H1 (cell line): ENCODE results near the gene ZNF490. TPM values are rescaled to one million over a fixed set of nuclear protein-coding genes. Genes with fewer than 3 reads are reported as not detected.

Experiments used
- CTCF ChIA-PET: fragments of 300-600 bp; sonication (Branson Sonifier 250); formaldehyde crosslinking; loops from one replicate; lab custom pipeline; 2021; ENCODE audit not compliant: partially characterized antibody; lab: Charles Lee
- POLR2A ChIA-PET: fragments of 300-600 bp; sonication (Branson Sonifier 250); formaldehyde crosslinking; loops from one replicate; lab custom pipeline; 2021; ENCODE audit warnings: inconsistent platforms; ENCODE audit not compliant: partially characterized antibody; lab: Charles Lee
- DNase-seq, 2 experiments: peaks; one replicate each; pipeline versions ENCODE4 v3.0.0 to v3.0.0-alpha.2; 2010 to 2022; ENCODE audit warnings: low spot score in 2 of 2, low read depth in 1 of 2, mixed read lengths in 1 of 2
- FAIRE-seq: peaks from 2 replicates; lab custom pipeline; 2011; peaks lifted over from hg19 to GRCh38; lab: Jason Lieb, UNC
- H2AFZ ChIP-seq: 2 replicates; pipeline ENCODE4 v1.8.1; 2012; ENCODE audit warnings: low read length, inconsistent platforms
- H2AK5ac ChIP-seq: 2 replicates; pipeline ENCODE4 v1.6.1; 2013; ENCODE audit warnings: low read depth, low read length
- H2BK120ac ChIP-seq: replicated peaks from 2 replicates; pipeline ENCODE3; 2013; ENCODE audit warnings: low read depth, low read length, inconsistent platforms
- H2BK12ac ChIP-seq: 2 replicates; pipeline ENCODE4 v1.6.1; 2013; ENCODE audit warnings: low read depth, low read length
- H2BK15ac ChIP-seq: 2 replicates; pipeline ENCODE4 v1.6.1; 2013; ENCODE audit warnings: low read length
- H2BK20ac ChIP-seq: 2 replicates; pipeline ENCODE4 v1.6.1; 2013; ENCODE audit warnings: low read length
- H2BK5ac ChIP-seq: 2 replicates; pipeline ENCODE4 v1.6.1; 2013; ENCODE audit warnings: low read depth, low read length
- H3K14ac ChIP-seq: 2 replicates; pipeline ENCODE4 v1.6.1; 2013; ENCODE audit warnings: inconsistent platforms; ENCODE audit not compliant: insufficient read length
- H3K18ac ChIP-seq: 2 replicates; pipeline ENCODE4 v1.6.1; 2013; ENCODE audit warnings: low read length; ENCODE audit errors: extremely low read depth
- H3K23ac ChIP-seq: 2 replicates; pipeline ENCODE4 v1.6.1; 2013; ENCODE audit warnings: inconsistent platforms; ENCODE audit not compliant: insufficient read length
- H3K23me2 ChIP-seq: 2 replicates; pipeline ENCODE4 v1.6.1; 2013; ENCODE audit warnings: low read depth, low read length
- H3K27ac ChIP-seq: 2 replicates; pipeline ENCODE4 v1.6.1; 2011; ENCODE audit warnings: low read depth, low read length, inconsistent platforms
- H3K27me3 ChIP-seq, 4 experiments: replicated peaks in 1 of 4; 1 replicate in 1 of 4; 2 replicates in 3 of 4; pipeline versions ENCODE4 v1.6.1 to v1.8.1; 2011 to 2013; ENCODE audit warnings: low read length in 3 of 4, mild to moderate bottlenecking in 3 of 4, inconsistent platforms in 2 of 4, mixed read lengths in 2 of 4, moderate library complexity in 1 of 4; ENCODE audit not compliant: control insufficient read depth in 3 of 4, insufficient read depth in 3 of 4; ENCODE audit errors: extremely low read depth in 1 of 4
- H3K36me3 ChIP-seq, 4 experiments: 2 replicates each; pipeline versions ENCODE4 v1.6.1 to v1.8.1; 2011 to 2013; ENCODE audit warnings: mild to moderate bottlenecking in 4 of 4, low read length in 3 of 4, moderate library complexity in 2 of 4, control low read depth in 1 of 4, inconsistent platforms in 1 of 4; ENCODE audit not compliant: insufficient read depth in 4 of 4, control insufficient read depth in 2 of 4
- H3K4ac ChIP-seq: replicated peaks from 2 replicates; pipeline ENCODE3; 2013; ENCODE audit warnings: low read length, low read depth, mixed read lengths, inconsistent platforms; ENCODE audit not compliant: insufficient read length
- H3K4me1 ChIP-seq, 4 experiments: replicated peaks in 1 of 4; 1 replicate in 1 of 4; 2 replicates in 3 of 4; pipeline versions ENCODE4 v1.6.1 to v1.8.1; 2011 to 2013; ENCODE audit warnings: low read length in 3 of 4, inconsistent platforms in 2 of 4, mixed read lengths in 1 of 4; ENCODE audit not compliant: insufficient read depth in 4 of 4, control insufficient read depth in 3 of 4
- H3K4me2 ChIP-seq, 2 experiments: 2 replicates each; pipeline versions ENCODE4 v1.6.1 to v1.8.1; 2011 to 2013; ENCODE audit warnings: low read depth in 2 of 2, low read length in 2 of 2, control low read depth in 1 of 2, inconsistent platforms in 1 of 2, mild to moderate bottlenecking in 1 of 2; ENCODE audit not compliant: insufficient read depth in 1 of 2
- H3K4me3 ChIP-seq, 4 experiments: fragments of 200-600, 300-600 bp in 1 of 4; sonication (generic), shearing (Covaris generic), sonication (Bioruptor Twin) in 1 of 4; 2 replicates each; pipeline versions ENCODE4 v1.5.1 to v1.8.1; 2011 to 2016; ENCODE audit warnings: low read length in 4 of 4, low read depth in 3 of 4, control low read depth in 2 of 4, inconsistent platforms in 2 of 4, mild to moderate bottlenecking in 2 of 4, mixed read lengths in 1 of 4, moderate library complexity in 1 of 4; ENCODE audit not compliant: insufficient read depth in 2 of 4; ENCODE audit errors: extremely low read depth in 1 of 4
- H3K56ac ChIP-seq: replicated peaks from 2 replicates; pipeline ENCODE3; 2013; ENCODE audit warnings: low read depth, mild to moderate bottlenecking, mixed read lengths, low read length, inconsistent platforms; ENCODE audit not compliant: insufficient read length
- H3K79me1 ChIP-seq: 2 replicates; pipeline ENCODE4 v1.6.1; 2013; ENCODE audit warnings: low read depth, low read length, control low read depth
- H3K79me2 ChIP-seq, 2 experiments: 2 replicates each; pipeline versions ENCODE4 v1.6.1 to v1.8.1; 2012 to 2013; ENCODE audit warnings: low read length in 2 of 2, mild to moderate bottlenecking in 2 of 2, inconsistent platforms in 1 of 2; ENCODE audit not compliant: insufficient read depth in 2 of 2, control insufficient read depth in 1 of 2
- H3K9ac ChIP-seq, 4 experiments: replicated peaks in 1 of 4; 1 replicate in 1 of 4; 2 replicates in 3 of 4; pipeline versions ENCODE4 v1.6.1 to v1.8.1; 2011 to 2013; ENCODE audit warnings: low read depth in 3 of 4, low read length in 3 of 4, control low read depth in 2 of 4, mild to moderate bottlenecking in 2 of 4, moderate library complexity in 2 of 4, inconsistent platforms in 1 of 4; ENCODE audit errors: extremely low read depth in 1 of 4
- H3K9me3 ChIP-seq, 2 experiments: 2 replicates each; pipeline versions ENCODE4 v1.6.1 to v1.8.1; 2012 to 2013; ENCODE audit warnings: mild to moderate bottlenecking in 2 of 2, moderate library complexity in 2 of 2, control low read depth in 1 of 2, inconsistent platforms in 1 of 2, low read depth in 1 of 2, low read length in 1 of 2, mixed read lengths in 1 of 2; ENCODE audit not compliant: insufficient read depth in 2 of 2
- H4K20me1 ChIP-seq, 2 experiments: replicated peaks in 1 of 2; 2 replicates each; pipeline versions ENCODE3 to v1.8.1; 2011 to 2013; ENCODE audit warnings: inconsistent platforms in 2 of 2, low read length in 2 of 2, mild to moderate bottlenecking in 1 of 2; ENCODE audit not compliant: insufficient read depth in 2 of 2, control insufficient read depth in 1 of 2
- H4K5ac ChIP-seq: 2 replicates; pipeline ENCODE4 v1.6.1; 2013; ENCODE audit warnings: low read length, low read depth, mixed read lengths, inconsistent platforms; ENCODE audit not compliant: insufficient read length
- H4K8ac ChIP-seq: 2 replicates; pipeline ENCODE4 v1.8.0; 2013; ENCODE audit warnings: mild to moderate bottlenecking, moderate library complexity, low read length, inconsistent platforms; ENCODE audit not compliant: insufficient read depth; ENCODE audit errors: extremely low read depth
- H4K91ac ChIP-seq: replicated peaks from 2 replicates; pipeline ENCODE3; 2013; ENCODE audit warnings: low read length, mixed read lengths, inconsistent platforms; ENCODE audit not compliant: insufficient read length
- WGBS, 2 experiments: shearing (Covaris generic) in 1 of 2; methylation state at CpG; one replicate each; pipeline versions ENCODE4 v1.1.6 to v1.1.7; 2013 to 2015; ENCODE audit warnings: low lambda C conversion rate in 2 of 2, mixed read lengths in 2 of 2, inconsistent platforms in 1 of 2, low coverage in 1 of 2, missing lambda C conversion rate in 1 of 2; ENCODE audit not compliant: insufficient replicate concordance in 2 of 2, insufficient coverage in 1 of 2, insufficient read length in 1 of 2; ENCODE audit errors: extremely low coverage in 1 of 2, missing lambda C conversion rate in 1 of 2; 5-methylcytosine and 5-hydroxymethylcytosine counted together
- polyA plus RNA-seq, 7 experiments: library from polyadenylated mRNA; depleted of rRNA in 3 of 7; stranded (reverse) in 5 of 7; unstranded in 2 of 7; fragments of >200 nt in 5 of 7; fragments of 200-250 nt in 2 of 7; gene quantifications; 1 replicate in 5 of 7; 2 replicates in 1 of 7; 4 replicates in 1 of 7; pipeline versions ENCODE4 v1.2.1 to v1.2.3, GENCODE V29; 2011 to 2013; ENCODE audit warnings: missing spikeins in 2 of 7, mixed read lengths in 2 of 7
- total RNA-seq: library from RNA; stranded (reverse); fragmentation: NEBNext Ultra II Directional; extraction: Animal tissue kit (Norgen Biotek cat#: 25700); gene quantifications from 2 replicates; pipeline ENCODE4 v1.2.1, GENCODE V29; 2021

ZNF490 gene
- total and polyA plus RNA-seq, 2 of the 8 experiments (the other 6 are each of a cell fraction or from before 2014, with no cell fraction given): 1.7 to 9.0 TPM

DNA sequence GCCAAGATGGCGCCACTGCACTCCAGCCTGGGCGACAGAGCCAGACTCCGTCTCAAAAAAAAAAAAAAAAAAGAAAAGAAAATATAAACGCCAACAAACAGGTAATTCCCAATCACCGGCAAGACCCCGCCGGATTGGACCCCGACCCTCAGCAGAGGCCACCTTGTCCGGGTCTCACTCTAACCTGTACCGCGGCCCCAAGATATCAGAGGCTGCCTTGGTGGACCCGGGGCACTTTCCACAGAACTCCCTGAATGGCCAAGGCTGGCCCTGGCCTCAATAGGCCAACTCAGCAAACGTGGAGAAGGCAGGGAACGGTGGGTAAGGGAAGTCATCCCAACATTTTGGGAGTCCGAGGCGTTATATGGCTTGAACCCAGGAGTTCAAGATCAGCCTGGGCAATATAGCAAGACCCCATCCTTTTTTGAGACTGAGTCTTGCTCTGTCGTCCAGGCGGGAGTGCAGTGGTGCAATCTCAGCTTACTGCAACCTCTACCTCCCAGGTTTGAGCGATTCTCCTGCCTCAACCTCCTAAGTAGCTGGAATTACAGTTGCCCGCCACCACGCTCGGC, 28.1 kb upstream of the ZNF490 start:
- H3K14ac ChIP-seq: no peak overlapping the region
- CTCF ChIA-PET: interaction anchor here (0.6 to 2.5 kb wide), 5 partner anchors 8 to 157 kb away, joined by 3 to 14 read pairs (median 6); partner anchors contain the start of genes ZNF490 and ZNF791
- no peaks in the 10 kb centered on the region for H3K36me3 ChIP-seq

More for the DNA sequence above, 28.1 kb upstream of the ZNF490 start:
- Histone ChIP-seq H2BK15ac (no peak overlapping the region), H2BK120ac (no peak overlapping the region), H3K23me2 (peaks cover 1% of the 10 kb centered on the region; the same call in 1 of the 2 replicates), H2AK5ac (no peak overlapping the region), H3K79me2 (no peaks in the 10 kb centered on the region), H3K27ac (no peak overlapping the region), H3K4me2 (no peak overlapping the region), H3K9me3 (no peaks in the 10 kb centered on the region), H3K27me3 (no peaks in the 10 kb centered on the region), H3K56ac (no peak overlapping the region), H4K5ac (no peak overlapping the region), H3K4me3 (no peak overlapping the region), H4K8ac (no peak overlapping the region), H3K4me1 (no peaks in the 10 kb centered on the region; a peak in 2 of 7 replicates), H3K23ac (no peak overlapping the region), H2BK20ac (no peak overlapping the region), H3K79me1 (no peaks in the 10 kb centered on the region), H4K91ac (no peak overlapping the region), H3K4ac (no peak overlapping the region), H4K20me1 (no peaks in the 10 kb centered on the region), H3K9ac (no peak overlapping the region), H2BK5ac (no peak overlapping the region), H2BK12ac (no peak overlapping the region), H3K18ac (no peak overlapping the region), H2AFZ (no peak overlapping the region)
- 93% methylated on average over 19 of the region's 22 CpGs; no CpG with 5 or more reads in 1 of the 2 experiments for WGBS, 2 experiments
- POLR2A ChIA-PET: no interaction called here
- DNase-seq (no peak), FAIRE-seq (no peak)
